Uterus (tissue), 2 donors: ENCODE results near the gene CAMK1D.

ENCODE experiments used
- CTCF ChIP-seq, 4 experiments: fragments of 200-600 bp in 2 of 4; fragments of 450-650 bp in 2 of 4; sonication (generic) in 2 of 4; IDR thresholded peaks; one replicate each; pipeline ENCODE4 v1.5.1; 2016 to 2019; ENCODE audit warnings: antibody characterized with exemption in 4 of 4, mild to moderate bottlenecking in 2 of 4, moderate library complexity in 1 of 4
- POLR2A ChIP-seq, 2 donors: fragments of 450-650 bp; IDR thresholded peaks; one replicate each; pipeline ENCODE4 v1.6.1; 2016; ENCODE audit warnings: antibody characterized with exemption in 2 of 2, mild to moderate bottlenecking in 1 of 2, moderate library complexity in 1 of 2

- TF ChIP-seq CTCF (IDR thresholded peaks at IDR 0.05): no peak
- TF ChIP-seq POLR2A (IDR thresholded peaks at IDR 0.05): no peak
Observed at GRCh38 chr10:12505683-12506082, 156.3 kb downstream of the CAMK1D start.
